ENCODE data around the gene QPRT.

- TF ChIP-seq CTCF (IDR thresholded peaks at IDR 0.05; ENCODE audit: low read length) (peak; percentile 80), EZH2 (optimal IDR thresholded peaks at IDR 0.05; ENCODE audit: low read depth, low read length) (no peak)
Observed at GRCh38 chr16:29700253-29700987, 21.4 kb downstream of the QPRT start.
